H1 (cell line): Measurements from ENCODE around the gene AK8.

Experiments
- CEBPB ChIP-seq: IDR thresholded peaks from 2 replicates; pipeline ENCODE4 v1.6.1; 2012; ENCODE audit warnings: low read depth, low read length
- EP300 ChIP-seq, 2 experiments: IDR thresholded peaks; 1 replicate in 1 of 2; 2 replicates in 1 of 2; pipeline ENCODE4 v1.6.1; 2011 to 2012; ENCODE audit warnings: low read depth in 2 of 2, low read length in 2 of 2, mild to moderate bottlenecking in 2 of 2, borderline replicate concordance in 1 of 2, inconsistent platforms in 1 of 2, moderate library complexity in 1 of 2
- HDAC2 ChIP-seq, 2 experiments: fragments of 300-600 bp in 1 of 2; sonication (generic) in 1 of 2; IDR thresholded peaks; 2 replicates each; pipeline ENCODE4 v1.6.1; 2011 to 2012; ENCODE audit warnings: low read depth in 2 of 2, low read length in 2 of 2, mild to moderate bottlenecking in 2 of 2, moderate library complexity in 2 of 2, borderline replicate concordance in 1 of 2, inconsistent platforms in 1 of 2
- POLR2AphosphoS5 ChIP-seq: IDR thresholded peaks from 2 replicates; pipeline ENCODE4 v1.6.1; 2011; ENCODE audit warnings: low read depth, low read length
- SP1 ChIP-seq: IDR thresholded peaks from 2 replicates; pipeline ENCODE4 v1.6.1; 2011; ENCODE audit warnings: low read depth, low read length
- TF ChIP-seq, protein P1 (sequence below), 3 experiments: IDR thresholded peaks; 1 replicate in 2 of 3; 2 replicates in 1 of 3; pipeline versions ENCODE4 v1.5.1 to v1.6.1; 2011; ENCODE audit warnings: low read length in 3 of 3, mild to moderate bottlenecking in 3 of 3, inconsistent platforms in 2 of 3, low read depth in 1 of 3, moderate library complexity in 1 of 3; ENCODE audit not compliant: insufficient read depth in 1 of 3; ENCODE audit errors: control extremely low read depth in 1 of 3

DNA sequence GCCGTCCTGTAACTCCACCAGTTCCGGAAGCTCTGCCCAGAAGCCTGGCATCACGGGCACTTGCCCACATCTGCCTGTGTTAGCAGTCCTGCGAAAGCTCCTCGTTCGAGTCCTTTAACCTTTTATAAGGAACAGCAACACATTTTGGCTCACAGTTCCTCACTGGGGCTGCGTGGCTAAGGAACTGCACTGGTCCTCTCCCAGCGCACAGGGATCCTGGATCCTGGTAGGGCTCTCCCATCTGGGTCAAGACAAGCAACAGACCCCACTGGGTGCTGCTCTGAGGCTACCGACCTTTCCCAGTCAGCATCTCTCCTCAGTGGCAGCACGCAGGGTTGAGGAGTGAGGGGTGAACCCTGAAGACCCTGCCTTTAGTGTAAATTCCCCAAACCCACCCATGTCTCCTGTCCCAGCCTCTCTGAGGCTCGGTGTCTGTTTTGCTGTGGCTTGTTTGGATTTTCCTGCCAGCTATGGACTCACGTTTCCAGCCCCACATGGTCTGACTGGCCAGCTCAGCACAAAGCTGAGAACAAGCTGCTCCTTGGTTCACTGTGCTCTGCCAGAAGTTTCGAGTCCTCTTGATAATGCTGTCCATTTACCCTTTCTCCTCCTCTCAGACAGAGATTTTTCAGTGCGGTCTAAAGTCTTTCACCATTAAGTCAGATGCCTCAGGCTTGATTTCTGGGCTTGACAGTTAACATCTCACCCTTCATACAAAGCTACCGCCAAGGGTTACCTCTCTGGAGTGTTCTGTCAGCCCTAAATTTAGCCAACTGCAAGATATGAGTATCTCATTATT lies 80.0 kb downstream of the AK8 start:
- TF ChIP-seq SP1 (no peak), POLR2AphosphoS5 (no peak), EP300 (IDR thresholded peaks at IDR 0.05; ENCODE audit: borderline replicate concordance in 1 of 2, low read depth in 2 of 2, low read length in 2 of 2) (no peak), CEBPB (no peak), HDAC2 (IDR thresholded peaks at IDR 0.05; ENCODE audit: borderline replicate concordance in 1 of 2, low read depth in 2 of 2, low read length in 2 of 2) (no peak)
- TF ChIP-seq, protein P1, sequence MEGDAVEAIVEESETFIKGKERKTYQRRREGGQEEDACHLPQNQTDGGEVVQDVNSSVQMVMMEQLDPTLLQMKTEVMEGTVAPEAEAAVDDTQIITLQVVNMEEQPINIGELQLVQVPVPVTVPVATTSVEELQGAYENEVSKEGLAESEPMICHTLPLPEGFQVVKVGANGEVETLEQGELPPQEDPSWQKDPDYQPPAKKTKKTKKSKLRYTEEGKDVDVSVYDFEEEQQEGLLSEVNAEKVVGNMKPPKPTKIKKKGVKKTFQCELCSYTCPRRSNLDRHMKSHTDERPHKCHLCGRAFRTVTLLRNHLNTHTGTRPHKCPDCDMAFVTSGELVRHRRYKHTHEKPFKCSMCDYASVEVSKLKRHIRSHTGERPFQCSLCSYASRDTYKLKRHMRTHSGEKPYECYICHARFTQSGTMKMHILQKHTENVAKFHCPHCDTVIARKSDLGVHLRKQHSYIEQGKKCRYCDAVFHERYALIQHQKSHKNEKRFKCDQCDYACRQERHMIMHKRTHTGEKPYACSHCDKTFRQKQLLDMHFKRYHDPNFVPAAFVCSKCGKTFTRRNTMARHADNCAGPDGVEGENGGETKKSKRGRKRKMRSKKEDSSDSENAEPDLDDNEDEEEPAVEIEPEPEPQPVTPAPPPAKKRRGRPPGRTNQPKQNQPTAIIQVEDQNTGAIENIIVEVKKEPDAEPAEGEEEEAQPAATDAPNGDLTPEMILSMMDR (IDR thresholded peaks at IDR 0.05; ENCODE audit: control extremely low read depth in 1 of 3, insufficient read depth in 1 of 3, low read depth in 1 of 3, low read length in 3 of 3): no peak
